Activated CD4-positive, alpha-beta memory T cell treated with anti-CD3 and anti-CD28 coated beads, Interleukin-2, amount 10 ng/mL, durations not matched to agents 7 days and 5 days (primary cell): ENCODE data around the gene SPHK1. TPM values are rescaled to one million over a fixed set of nuclear protein-coding genes. Genes with fewer than 3 reads are reported as not detected.

Experiments
- CTCF ChIA-PET: fragments of 350-600 bp; sonication (Branson Sonifier 250); formaldehyde crosslinking; loops from one replicate; lab custom pipeline; 2021; ENCODE audit warnings: antibody characterized with exemption, inconsistent platforms; lab: Charles Lee
- POLR2A ChIA-PET: fragments of 350-600 bp; sonication (Branson Sonifier 250); formaldehyde crosslinking; loops from one replicate; lab custom pipeline; 2021; ENCODE audit warnings: antibody characterized with exemption; lab: Charles Lee
- DNase-seq: peaks from one replicate; pipeline ENCODE4 v3.0.0-alpha.2; 2020
- H3K27ac Mint-ChIP-seq: one replicate; pipeline ENCODE4 v1.8.0; 2021; ENCODE audit warnings: mild to moderate bottlenecking, mixed read lengths
- H3K27me3 Mint-ChIP-seq: one replicate; pipeline ENCODE4 v1.8.0; 2021; ENCODE audit warnings: mixed read lengths
- H3K36me3 Mint-ChIP-seq: one replicate; pipeline ENCODE4 v1.8.0; 2021; ENCODE audit warnings: low read depth, mixed read lengths
- H3K4me1 Mint-ChIP-seq: one replicate; pipeline ENCODE4 v1.8.0; 2021; ENCODE audit warnings: mixed read lengths
- H3K4me3 Mint-ChIP-seq: one replicate; pipeline ENCODE4 v1.8.0; 2021; ENCODE audit warnings: mild to moderate bottlenecking, mixed read lengths
- H3K9me3 Mint-ChIP-seq: one replicate; pipeline ENCODE4 v1.8.0; 2021; ENCODE audit warnings: mixed read lengths
- total RNA-seq, 2 experiments: library from RNA; stranded (reverse); gene quantifications; one replicate each; pipeline ENCODE4 v1.2.3, GENCODE V29; 2021

SPHK1 gene
- total RNA-seq, 2 experiments from 2014 or later, result 2.8 to 3.4 TPM

GRCh38 chr17:76435751-76436150, 51.3 kb downstream of the SPHK1 start:
- CTCF ChIA-PET, result interaction anchor here (0.8 to 1.4 kb wide), 4 partner anchors 10 to 38 kb away, joined by 3 to 5 read pairs (median 4); no protein-coding TSS in a partner anchor
- DNase-seq, result no peak
- Mint-ChIP-seq H3K4me1 (peaks cover 3% of the 10 kb centered on the region), H3K9me3 (no peaks in the 10 kb centered on the region), H3K4me3 (no peak overlapping the region), H3K27me3 (no peaks in the 10 kb centered on the region), H3K27ac (no peak overlapping the region), H3K36me3 (no peaks in the 10 kb centered on the region)
- POLR2A ChIA-PET, result interaction anchor here (0.6 to 2.1 kb wide), 2 partner anchors 16 to 18 kb away, joined by 3 to 6 read pairs; partner anchors contain the start of gene UBE2O

Other genes with a start within 250 kb of the SPHK1 start
- gene FOXJ1, start 243.4 kb upstream of the SPHK1 start, total RNA-seq, result under 1 TPM; 0.13 to 0.15 TPM
- gene RNF157, start 144.1 kb upstream of the SPHK1 start, total RNA-seq, result 10 to 100 TPM; 79.8 to 83.9 TPM
- gene UBALD2, start 119.3 kb upstream of the SPHK1 start, total RNA-seq, result 100 to 1,000 TPM; 524 to 546 TPM
- 1 to 10 TPM; 1.4 to 1.9 TPM for gene QRICH2, start 76.3 kb upstream of the SPHK1 start, total RNA-seq
- 10 to 100 TPM; 59.9 to 66.7 TPM for gene PRPSAP1, start 30.7 kb upstream of the SPHK1 start, total RNA-seq
- 10 to 100 TPM; 26.5 to 28.9 TPM for gene UBE2O, start 68.5 kb downstream of the SPHK1 start, total RNA-seq
- gene AANAT, start 83.0 kb downstream of the SPHK1 start, total RNA-seq, result not detected
- gene RHBDF2, start 116.8 kb downstream of the SPHK1 start, total RNA-seq, result 10 to 100 TPM; 33.2 to 33.8 TPM
- not detected for gene CYGB, start 153.1 kb downstream of the SPHK1 start, total RNA-seq
- gene PRCD, start 155.4 kb downstream of the SPHK1 start, total RNA-seq, result not detected
- gene ST6GALNAC2, start 201.3 kb downstream of the SPHK1 start, total RNA-seq, result under 1 TPM; 0.25 to 0.65 TPM